ENCODE results near the gene TSPAN32.
"Not testable (repeated sequence)": the region's sequence is repeated elsewhere in the genome, so short reads cannot be mapped to it uniquely, and the experiment has no call there.

Gene TSPAN32

DNA sequence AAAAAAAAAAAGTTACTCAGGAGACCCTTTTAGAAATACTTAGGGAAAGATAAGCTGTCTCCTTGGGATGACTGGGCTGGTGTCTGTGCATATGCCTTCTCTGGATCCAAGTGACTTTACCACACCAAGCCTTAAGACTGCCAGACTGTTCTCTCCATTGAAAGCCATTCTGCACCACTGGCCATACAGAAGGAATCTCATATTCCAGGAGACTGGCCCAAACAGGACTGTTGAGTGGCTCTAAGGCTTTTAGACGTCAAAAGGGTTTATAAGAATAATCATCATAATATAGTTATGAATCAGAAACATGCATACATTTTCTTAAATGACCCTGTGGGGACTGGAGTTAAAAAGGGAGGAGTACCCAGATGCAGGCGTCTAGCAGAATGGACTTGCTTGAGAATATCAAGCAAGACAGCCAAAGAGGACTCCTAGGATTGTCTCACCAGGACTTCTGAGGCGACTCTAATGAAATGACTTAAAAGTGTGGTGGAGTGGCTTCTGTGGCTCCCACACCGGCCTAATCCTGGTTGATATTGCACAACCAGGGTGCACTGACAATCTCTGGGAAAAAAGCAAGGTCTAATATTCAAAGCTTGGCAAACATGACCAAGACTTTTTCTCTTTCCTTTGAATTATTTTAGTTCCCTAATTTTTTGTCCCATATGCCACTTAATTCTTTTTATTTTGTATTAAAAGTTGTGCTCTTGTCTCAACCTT, 31.8 kb downstream of the TSPAN32 start:
- DNase-seq (ENCODE audit: low read depth in 2 of 2) = not testable (repeated sequence)

DNA sequence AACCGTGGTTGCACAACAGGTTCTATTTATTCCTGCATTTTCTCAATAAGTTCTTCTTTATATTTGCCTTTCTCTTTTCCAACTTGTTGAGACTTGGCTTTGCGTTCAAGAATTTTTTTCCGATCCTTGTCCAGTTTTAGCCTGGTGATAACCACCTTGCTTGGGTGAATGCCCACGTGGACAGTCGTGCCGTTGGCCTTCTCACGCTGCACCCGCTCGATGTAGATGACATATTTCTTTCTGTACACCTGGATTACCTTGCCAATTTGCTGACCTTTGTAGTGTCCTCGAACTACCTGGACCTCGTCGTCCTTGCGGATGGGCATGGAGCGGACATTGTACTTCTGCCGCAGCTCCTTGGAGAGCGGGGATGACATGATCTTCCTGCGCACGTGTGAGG, 33.5 kb downstream of the TSPAN32 start:
- DNase-seq (ENCODE audit: low read depth in 2 of 2) = not testable (repeated sequence)

DNA sequence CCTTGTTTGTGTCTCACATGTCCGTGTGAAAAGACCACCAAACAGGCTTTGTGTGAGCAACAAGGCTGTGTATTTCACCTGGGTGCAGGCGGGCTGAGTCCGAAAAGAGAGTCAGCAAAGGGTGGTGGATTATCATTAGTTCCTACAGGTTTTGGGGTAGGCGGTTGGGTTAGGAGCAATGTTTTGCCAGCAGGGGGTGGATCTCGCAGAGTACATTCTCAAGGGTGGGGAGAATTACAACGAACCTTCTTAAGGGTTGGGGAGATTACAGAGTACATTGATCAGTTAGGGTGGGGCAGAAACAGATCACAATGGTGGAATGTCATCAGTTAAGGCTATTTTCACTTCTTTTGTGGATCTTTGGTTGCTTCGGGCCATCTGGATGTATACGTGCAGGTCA, 36.9 kb downstream of the TSPAN32 start:
- DNase-seq (ENCODE audit: low read depth in 2 of 2) = not testable (repeated sequence)

DNA sequence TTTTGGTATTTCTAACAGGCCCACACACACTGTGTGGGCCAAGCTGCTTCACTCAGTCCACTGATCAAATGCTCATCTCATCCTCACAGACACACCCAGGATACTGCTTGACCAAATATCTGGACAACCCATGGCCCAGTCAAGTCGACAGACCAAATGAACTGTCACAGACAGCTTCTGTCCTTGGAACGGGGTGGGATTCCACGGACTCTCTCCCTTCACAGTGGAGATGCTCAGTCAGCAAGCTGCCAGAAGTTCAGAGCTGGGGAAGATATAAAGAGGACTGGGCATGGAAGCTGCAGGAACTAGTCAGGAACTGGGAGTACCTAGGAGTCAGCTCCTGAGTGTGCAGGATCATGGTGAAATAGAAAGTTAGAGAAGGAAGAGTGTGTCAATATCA, 40.7 kb downstream of the TSPAN32 start:
- no peak for DNase-seq (ENCODE audit: low read depth in 2 of 2)

DNA sequence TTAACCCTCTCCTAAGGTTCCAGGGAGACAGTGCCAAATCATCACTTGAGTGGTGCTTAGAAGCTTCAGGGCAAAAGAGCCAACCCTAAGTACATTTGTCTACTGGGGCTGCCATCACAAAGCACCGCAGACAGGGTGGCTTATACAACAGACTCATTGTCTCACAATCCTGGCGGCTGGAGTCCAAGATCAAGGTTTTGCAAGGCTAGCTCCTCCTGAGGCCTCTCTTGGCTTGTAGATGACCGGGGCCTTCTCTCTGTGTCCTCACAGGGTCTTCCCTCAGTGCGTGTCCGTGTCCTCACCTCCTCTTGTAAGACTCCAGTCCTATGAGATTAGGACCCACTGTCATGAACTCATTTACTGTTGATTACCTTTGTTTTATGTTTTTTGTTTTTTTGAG, 41.2 kb downstream of the TSPAN32 start:
- no peak for DNase-seq (ENCODE audit: low read depth in 2 of 2)

DNA sequence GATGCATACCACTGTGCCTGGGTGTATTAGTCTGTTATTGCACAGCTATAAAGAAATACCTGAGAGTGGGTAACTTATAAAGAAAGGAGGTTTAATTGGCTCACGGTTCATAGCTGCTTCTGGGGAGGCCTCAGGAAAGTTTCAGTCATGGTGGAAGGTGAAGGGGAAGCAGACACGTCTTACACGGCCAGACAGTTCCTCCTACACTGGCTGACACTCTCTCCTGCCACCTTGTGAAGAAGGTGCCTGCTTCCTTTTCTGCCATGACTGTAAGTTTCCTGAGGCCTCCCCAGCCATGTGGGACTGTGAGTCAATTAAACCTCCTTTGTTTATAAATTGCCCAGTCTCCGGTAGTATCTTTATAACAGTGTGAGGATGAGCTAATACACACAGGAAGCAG, 41.7 kb downstream of the TSPAN32 start:
- no peak for DNase-seq (ENCODE audit: low read depth in 2 of 2)

DNA sequence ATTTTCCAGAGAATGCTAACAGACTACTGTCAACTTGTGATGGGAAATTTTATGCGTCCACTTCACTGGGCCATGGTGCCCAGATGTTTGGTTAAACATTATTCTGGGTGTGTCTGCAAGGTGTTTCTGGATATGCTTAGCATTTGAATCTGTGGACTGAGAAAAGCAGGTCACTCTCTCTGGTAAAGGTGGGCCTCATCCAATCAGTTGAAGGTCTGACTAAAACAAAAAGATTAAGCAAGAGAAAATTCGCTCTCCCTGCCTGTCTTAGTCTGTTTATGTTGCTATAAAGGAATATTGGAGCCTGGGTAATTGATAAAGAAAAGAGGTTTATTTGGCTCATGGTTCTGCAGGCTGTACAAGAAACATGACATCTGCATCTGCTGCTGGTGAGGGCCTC, 43.2 kb downstream of the TSPAN32 start:
- no peak for DNase-seq (ENCODE audit: low read depth in 2 of 2)

DNA sequence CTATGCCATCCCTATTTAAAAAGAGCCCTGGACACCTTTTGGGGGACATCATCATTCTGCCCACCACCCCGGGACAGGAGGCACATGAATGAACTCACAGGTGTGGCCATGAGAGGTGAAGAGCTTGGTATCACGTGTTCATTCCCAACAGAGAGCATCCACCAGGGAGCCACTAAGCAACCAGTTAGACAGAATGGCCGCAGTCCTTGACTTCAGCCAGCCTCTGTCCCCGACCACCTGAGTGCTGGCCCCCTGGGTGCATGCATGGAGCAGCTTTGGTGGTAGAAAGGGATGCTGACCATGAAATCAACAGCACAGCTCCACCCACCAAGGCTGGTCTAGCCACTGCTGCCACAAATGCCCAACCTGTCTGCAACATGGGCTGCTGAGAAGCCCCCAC, 44.2 kb downstream of the TSPAN32 start:
- DNase-seq (ENCODE audit: low read depth in 2 of 2) = no peak

DNA sequence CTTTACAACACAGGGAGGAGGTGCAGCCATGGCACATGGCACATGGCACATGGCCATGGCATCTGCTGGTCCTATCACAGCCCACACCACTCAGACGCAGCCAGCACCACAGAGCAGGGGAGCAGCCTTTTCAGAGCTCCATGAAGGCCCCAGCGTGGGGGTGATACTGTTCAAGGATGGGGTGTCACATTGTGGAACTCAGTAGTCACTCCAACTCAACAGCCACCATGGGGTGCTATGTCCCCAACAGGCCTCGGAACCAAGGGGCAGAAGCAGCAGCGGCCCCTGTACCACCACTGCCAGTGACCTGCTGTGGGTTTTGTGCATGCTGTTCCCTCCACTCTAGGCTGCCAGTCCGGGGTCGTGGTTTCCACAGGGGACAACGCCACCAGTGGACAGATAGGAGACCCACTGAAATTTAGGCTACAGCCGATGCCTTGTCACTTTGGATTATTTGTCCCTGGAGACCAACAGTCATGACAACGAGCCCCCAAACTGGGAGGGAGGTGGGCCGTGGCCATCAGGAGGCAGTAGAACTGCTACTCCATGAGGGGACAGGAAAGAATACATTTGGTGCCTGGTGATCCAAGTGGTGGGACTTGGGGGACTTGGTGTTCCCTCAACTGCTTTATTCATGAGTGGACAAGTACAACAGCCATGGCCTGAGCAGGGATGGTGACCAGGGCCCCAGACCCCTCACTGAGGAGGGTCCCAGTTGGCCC, 44.9 kb downstream of the TSPAN32 start:
- no peak for DNase-seq (ENCODE audit: low read depth in 2 of 2)

DNA sequence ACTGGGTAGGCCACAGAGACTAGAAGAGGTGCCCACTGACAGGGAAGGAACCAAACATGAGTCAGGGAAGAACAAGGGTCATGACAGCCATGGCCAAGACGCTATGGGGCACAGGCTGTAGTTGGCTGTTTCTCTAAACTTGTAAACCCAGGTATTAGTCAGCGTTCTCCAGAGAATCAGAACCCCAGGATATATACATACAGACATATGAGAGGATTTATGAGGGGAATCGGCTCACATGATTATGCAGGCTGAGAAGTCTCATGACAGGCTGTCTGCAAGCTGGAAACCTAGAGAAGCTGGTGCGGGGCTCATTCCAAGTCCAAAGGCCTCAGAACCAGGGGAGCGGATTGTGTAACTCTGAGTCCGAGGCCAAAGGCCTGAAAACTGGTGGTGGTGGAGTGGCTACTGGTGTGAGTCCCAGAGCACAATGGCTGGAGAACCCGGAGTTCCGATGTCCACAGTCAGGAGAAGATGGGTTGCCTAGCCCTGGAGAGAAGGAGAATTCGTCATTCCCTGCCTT, 45.6 kb downstream of the TSPAN32 start:
- no peak for DNase-seq (ENCODE audit: low read depth in 2 of 2)

DNA sequence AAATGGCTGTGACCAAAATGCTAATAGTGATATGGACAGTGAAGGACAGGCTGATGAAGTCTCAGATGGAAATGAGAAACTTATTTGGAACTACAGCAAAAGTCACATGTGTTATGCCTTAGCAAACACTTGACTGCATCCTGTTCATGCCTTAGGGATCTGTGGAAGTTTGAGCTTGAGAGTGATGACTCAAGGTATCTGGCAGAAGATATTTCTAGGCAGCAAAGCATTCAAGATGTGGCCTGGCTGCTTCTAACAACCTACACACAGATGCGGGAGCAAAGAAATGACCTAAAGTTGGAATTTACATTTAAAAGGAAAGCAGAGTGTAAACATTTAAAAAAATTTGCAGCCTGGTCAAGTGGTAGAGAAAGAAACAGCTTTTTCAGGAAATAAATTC, 47.2 kb downstream of the TSPAN32 start:
- DNase-seq (ENCODE audit: low read depth in 2 of 2) = no peak

DNA sequence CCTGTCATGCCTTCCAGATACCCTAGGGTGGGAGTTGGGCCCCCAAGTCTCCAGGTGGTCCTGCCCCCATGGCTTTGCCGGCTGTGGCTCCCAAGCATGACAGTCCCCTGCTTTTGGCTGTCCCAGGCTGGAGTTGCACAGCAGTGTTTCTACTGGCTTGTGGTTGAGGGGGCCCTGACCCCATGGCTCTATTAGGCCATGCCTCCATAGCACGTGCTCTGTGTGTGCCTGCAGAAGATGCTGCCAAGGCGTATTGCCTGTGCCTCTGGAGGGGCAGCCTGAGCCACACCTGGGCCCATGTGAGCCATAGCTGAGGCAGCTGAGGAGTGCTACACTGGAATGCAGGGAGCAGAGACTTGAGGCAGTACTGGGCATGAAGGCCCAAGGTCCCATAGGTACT, 49.9 kb downstream of the TSPAN32 start:
- DNase-seq (ENCODE audit: low read depth in 2 of 2) = no peak

DNA sequence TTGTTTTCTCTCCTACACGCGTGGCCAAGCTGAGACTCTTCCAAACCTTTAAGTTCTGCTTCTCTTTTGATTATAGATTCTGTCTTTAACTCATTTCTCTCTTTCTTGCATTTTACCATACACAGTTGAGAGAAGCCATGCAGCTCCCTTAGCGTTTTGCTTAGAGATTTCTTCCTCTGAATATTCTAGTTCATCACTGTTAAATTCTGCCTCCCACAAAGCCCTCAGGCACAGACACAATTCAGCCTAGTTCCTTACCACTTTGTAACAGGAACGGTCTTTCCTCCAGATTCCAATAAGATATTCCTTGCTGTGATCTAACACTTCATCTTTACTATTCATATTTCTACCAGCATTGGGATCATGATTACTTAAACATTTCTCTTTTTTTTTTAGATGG, 50.6 kb downstream of the TSPAN32 start:
- no peak for DNase-seq (ENCODE audit: low read depth in 2 of 2)

DNA sequence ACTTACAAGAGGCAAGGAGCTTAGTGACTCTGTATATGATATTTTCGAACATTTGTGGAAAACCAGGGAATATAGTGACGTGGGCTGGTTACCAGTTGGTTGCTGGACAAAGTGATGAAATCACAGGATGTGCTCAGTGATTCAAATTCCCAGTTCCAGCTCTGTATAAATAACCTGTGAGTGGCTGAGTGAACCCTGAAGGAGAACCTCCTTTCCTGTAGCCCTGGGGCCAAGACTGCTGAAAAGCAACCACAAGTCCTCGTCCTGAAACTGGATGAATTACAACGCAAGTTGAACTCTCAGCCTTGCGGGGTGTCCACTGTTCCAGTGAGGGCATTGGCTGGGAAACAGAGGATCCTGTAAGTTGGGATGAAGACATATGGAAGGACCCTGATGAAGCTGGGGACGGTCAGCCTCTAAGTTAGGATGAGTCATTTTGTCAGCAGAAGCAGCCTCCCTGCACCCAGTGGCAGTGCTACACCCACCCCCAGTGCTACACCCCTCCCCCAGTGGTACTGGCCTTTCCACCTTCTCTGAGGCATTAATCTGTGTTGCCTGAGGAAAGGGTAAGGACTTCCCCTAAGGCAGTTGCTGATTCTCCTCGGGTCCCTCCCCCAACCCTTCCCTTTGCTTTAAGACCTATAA, 53.3 kb downstream of the TSPAN32 start:
- DNase-seq (ENCODE audit: low read depth in 2 of 2) = no peak

DNA sequence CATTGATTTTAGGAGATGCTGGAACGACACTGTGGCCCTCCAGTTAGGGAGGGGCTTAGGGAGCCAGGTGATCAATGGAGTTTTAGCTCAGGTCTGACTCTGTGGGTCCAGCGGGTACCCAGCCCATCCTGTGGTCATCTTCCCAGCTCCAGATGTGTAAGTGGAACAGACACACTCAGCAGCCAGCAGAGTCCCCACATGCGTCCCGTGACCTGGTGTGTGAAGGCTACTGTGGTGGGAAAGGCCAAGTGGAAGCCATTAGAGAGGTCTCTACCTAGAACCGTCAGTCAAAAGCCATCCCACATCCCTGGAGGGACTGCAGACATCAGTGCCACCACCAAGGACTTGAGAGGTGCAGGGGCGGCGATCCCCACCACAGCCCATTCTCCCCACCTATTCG, 55.4 kb downstream of the TSPAN32 start:
- no peak for DNase-seq (ENCODE audit: low read depth in 2 of 2)

DNA sequence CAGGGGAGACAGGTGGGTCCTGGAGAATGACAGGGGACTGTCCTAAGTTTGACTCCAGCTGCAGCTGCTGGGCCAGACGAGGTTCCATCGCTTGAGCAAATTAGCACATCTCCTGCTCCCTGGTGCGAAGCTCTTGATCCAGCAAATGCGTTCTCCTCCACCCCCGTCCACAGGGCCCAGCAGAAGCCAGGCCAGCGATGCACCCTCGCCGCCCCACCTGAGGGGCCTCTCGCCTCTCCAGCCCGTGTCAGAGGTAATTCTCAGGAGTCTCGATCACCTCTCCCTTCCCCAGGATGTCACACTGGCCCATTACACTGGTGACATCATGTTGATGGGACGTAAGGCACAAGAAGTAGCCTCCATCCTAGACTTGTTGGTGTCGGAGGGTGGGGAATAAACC, 55.8 kb downstream of the TSPAN32 start:
- not testable (repeated sequence) for DNase-seq (ENCODE audit: low read depth in 2 of 2)

DNA sequence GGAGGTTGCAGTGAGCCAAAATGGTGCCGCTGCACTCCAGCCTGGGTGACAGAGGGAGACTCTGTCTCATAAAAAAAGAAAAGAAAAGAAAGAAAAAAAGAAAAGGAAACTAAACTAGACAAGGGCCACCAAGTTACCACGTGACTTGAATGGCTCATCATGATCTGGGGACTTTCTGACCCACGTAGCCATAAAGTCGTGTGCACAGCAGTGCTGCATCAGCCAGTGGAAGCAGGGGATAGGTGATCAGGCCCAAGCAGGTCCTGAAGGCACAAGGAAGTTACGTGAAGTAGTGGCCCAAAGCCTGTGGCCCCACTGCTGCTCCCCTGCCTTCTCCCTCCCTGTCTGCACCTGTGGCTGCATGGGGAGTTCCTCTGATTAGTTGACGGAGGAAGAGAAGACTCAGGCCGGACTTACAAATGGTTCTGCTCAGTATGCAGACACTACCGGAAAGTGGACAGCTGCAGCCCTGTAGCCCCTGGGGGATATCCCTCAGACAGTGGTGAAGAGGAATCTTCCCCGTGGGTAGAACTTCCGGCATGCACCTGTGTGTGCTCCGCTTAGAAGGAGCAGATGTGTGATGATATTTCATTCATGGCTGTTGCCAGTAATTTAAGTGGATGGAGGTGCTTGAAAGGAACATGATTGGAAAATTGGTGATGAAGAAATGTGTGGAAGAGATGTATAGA, 57.1 kb downstream of the TSPAN32 start:
- no peak for DNase-seq (ENCODE audit: low read depth in 2 of 2)

DNA sequence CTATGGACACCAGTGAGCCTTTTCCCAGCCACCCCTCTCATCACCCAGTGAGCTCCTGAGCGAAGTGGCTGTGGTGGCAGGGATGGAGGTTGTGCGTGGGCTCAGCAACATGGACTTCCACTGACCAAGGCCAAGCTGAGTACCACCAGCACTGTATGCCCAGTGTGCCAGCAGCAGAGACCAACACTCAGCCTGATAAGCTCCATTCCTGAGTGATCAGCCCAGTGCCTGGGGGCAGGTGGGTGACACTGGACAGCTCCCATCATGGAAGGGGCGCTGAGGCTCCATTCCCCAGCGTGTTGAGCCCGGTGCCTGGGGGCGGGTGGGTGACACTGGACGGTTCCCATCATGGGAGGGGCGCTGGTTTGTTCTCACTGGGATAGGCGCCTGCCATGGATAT, 57.7 kb downstream of the TSPAN32 start:
- DNase-seq (ENCODE audit: low read depth in 2 of 2) = no peak

DNA sequence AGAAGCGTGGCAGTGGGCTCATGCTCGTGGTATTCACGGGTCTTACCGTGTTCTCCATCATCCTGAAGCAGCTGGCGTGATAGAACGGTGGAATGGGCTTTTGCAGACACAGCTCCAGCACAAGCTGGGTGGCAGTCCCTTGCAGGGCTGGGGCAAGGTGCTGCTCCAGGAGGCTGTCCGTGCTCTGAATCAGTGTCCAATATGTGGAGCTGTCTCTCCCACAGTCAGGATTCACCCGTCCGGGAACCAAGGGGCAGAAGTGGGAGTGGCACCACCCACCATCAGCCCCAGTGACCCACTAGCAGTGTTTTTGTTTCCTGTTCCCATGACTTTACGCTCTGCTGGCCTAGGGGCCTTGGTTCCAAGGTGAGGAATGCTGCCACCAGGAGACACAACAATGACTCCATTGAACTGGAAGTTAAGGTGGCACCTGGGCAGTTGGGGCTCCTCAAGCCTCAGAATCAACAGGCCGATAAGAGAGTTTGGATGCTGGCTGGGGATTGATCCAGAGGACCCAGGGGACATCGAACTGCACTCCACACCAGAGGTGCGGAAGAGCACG, 58.3 kb downstream of the TSPAN32 start:
- no peak for DNase-seq (ENCODE audit: low read depth in 2 of 2)

DNA sequence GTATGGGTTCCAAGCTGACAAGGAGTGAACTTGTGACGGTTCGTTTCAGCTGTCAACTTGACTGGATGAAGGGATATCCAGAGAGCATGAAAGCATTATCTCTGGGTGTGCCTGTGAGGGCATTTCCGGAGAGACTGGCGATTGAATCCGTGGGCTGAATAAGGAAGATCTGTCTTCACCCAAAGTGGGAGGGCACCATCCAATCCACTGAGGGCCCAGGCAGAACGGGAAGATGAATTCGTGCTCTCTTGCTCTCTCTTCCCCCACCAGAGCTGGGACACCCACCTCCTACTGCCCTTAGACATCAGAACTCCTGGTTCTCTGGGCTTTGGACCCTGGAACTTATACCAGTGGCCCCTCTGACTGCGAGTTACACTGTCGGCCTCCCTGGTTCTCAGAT, 59.8 kb downstream of the TSPAN32 start:
- DNase-seq (ENCODE audit: low read depth in 2 of 2) = no peak

DNA sequence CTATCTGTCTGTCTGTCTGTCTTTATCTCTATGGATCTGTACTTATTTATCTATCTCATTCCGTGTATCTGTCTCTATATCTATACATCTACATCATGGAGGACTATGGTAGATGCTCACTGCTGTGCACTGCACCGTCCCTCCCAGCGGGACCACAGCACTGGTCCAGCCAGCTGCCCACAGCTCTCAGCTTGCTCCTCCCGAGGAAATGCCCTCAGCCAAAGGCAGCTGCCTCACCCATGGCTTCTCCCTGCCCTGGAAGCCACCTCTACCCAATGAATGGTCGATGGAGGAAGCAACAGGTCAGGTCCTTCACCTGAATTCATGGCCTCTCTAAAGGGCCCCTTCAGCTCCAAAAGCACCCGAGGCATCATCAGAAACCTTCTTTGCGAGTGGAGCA, 60.6 kb downstream of the TSPAN32 start:
- no peak for DNase-seq (ENCODE audit: low read depth in 2 of 2)

DNA sequence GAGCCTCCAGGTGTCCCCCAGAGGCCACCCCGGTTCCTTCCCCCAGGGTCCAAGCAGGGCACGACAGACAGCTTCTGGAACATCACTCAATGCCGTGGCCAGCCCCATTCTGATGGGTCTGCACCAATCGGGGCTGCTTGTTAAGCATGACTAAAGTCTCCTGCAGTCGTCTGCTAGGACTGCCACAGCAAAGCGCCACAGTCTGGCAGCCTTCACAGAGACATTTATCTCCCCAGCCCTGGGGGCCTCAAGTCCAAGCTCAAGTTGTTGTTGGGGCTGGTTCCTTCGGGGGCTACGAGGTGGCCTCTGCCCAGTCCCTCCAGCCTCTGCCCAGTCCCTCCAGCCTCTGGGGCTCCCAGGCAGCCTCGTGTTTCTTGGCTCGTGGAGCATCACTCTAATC, 61.3 kb downstream of the TSPAN32 start:
- no peak for DNase-seq (ENCODE audit: low read depth in 2 of 2)

Data from stimulated activated CD4-positive, alpha-beta T cell treated with anti-CD3 and anti-CD28 coated beads, Interleukin-1b, Interleukin-23, amount 100 ng/mL, for 4 hours (primary cell).